SK-N-SH (cell line): ENCODE results near the gene CACNG5. TPM values are rescaled to one million over a fixed set of nuclear protein-coding genes. Genes with fewer than 3 reads are reported as not detected.
A peak's percentile ranks its signal among the peaks of the same experiment; 100 is the strongest.

ENCODE experiments used
- CTCF ChIA-PET: fragments of 300-600, 350-600 bp; formaldehyde crosslinking; extraction: SDS; loops from one replicate; lab custom pipeline; 2021; lab: Yijun Ruan, JAX
- POLR2A ChIA-PET: fragments of 350-600 bp; sonication (Branson Sonifier 250); formaldehyde crosslinking; extraction: SDS; loops from one replicate; lab custom pipeline; 2020; ENCODE audit warnings: antibody characterized with exemption, inconsistent platforms; lab: Yijun Ruan, JAX
- DNase-seq: peaks from one replicate; pipeline ENCODE4 v3.0.0; 2012
- H2AFZ ChIP-seq: fragments of 200-600 bp; sonication (generic); 2 replicates; pipeline ENCODE4 v1.8.1; 2016; ENCODE audit warnings: antibody characterized with exemption, mild to moderate bottlenecking, low read depth
- H3F3A ChIP-seq: fragments of 200-600 bp; sonication (generic); replicated peaks from 2 replicates; pipeline ENCODE3; 2016; ENCODE audit warnings: antibody characterized with exemption, mild to moderate bottlenecking; ENCODE audit not compliant: insufficient read depth
- H3K27ac ChIP-seq, 2 experiments: fragments of 200-500 bp in 1 of 2; fragments of 200-600 bp in 1 of 2; sonication (Bioruptor generic) in 1 of 2; sonication (generic), shearing (Covaris generic) in 1 of 2; 2 replicates each; pipeline versions ENCODE4 v1.5.1 to v1.6.1; 2014 to 2016; ENCODE audit warnings: low read depth in 2 of 2, inconsistent platforms in 1 of 2, low read length in 1 of 2, mild to moderate bottlenecking in 1 of 2, mixed read lengths in 1 of 2
- H3K27me3 ChIP-seq: fragments of 200-600 bp; sonication (generic), shearing (Covaris generic); 2 replicates; pipeline ENCODE4 v1.6.1; 2016; ENCODE audit warnings: mixed run types; ENCODE audit not compliant: insufficient read depth
- H3K36me3 ChIP-seq, 2 experiments: fragments of 200-500 bp in 1 of 2; fragments of 200-600 bp in 1 of 2; sonication (Bioruptor generic) in 1 of 2; sonication (generic) in 1 of 2; replicated peaks in 1 of 2; 2 replicates each; pipeline versions ENCODE3 to v1.5.1; 2014 to 2016; ENCODE audit warnings: low read length in 1 of 2, mild to moderate bottlenecking in 1 of 2; ENCODE audit not compliant: insufficient read depth in 2 of 2, control insufficient read depth in 1 of 2
- H3K4me1 ChIP-seq, 2 experiments: fragments of 200-500 bp in 1 of 2; fragments of 200-600 bp in 1 of 2; sonication (Bioruptor generic) in 1 of 2; sonication (generic), shearing (Covaris generic) in 1 of 2; 2 replicates each; pipeline versions ENCODE4 v1.5.1 to v1.6.1; 2014 to 2016; ENCODE audit warnings: low read depth in 1 of 2, low read length in 1 of 2, mixed run types in 1 of 2; ENCODE audit not compliant: insufficient read depth in 2 of 2, control insufficient read depth in 1 of 2
- H3K4me2 ChIP-seq: fragments of 200-600 bp; sonication (generic), shearing (Covaris generic); 2 replicates; pipeline ENCODE4 v1.6.1; 2017; ENCODE audit warnings: mixed run types
- H3K4me3 ChIP-seq, 2 experiments: fragments of 200-500 bp in 1 of 2; fragments of 200-600 bp in 1 of 2; sonication (Bioruptor generic) in 1 of 2; sonication (generic), shearing (Covaris generic) in 1 of 2; 2 replicates each; pipeline versions ENCODE4 v1.5.1 to v1.8.1; 2014 to 2016; ENCODE audit warnings: low read depth in 2 of 2, inconsistent platforms in 1 of 2, low read length in 1 of 2, mild to moderate bottlenecking in 1 of 2, mixed read lengths in 1 of 2, moderate library complexity in 1 of 2
- H3K79me2 ChIP-seq: fragments of 200-600 bp; sonication (generic); 2 replicates; pipeline ENCODE4 v1.8.1; 2017; ENCODE audit warnings: mild to moderate bottlenecking; ENCODE audit not compliant: insufficient read depth
- H3K9ac ChIP-seq: fragments of 200-600 bp; sonication (generic); 2 replicates; pipeline ENCODE4 v1.6.1; 2017; ENCODE audit warnings: mixed run types
- H3K9me2 ChIP-seq: fragments of 200-600 bp; sonication (generic); 2 replicates; pipeline ENCODE4 v1.6.1; 2017; ENCODE audit warnings: mixed run types
- H3K9me3 ChIP-seq: fragments of 200-600 bp; sonication (generic); 2 replicates; pipeline ENCODE4 v1.6.1; 2017; ENCODE audit warnings: mixed run types, mild to moderate bottlenecking, moderate library complexity
- H4K20me1 ChIP-seq: fragments of 200-600 bp; sonication (generic); 2 replicates; pipeline ENCODE4 v1.6.1; 2017; ENCODE audit warnings: mild to moderate bottlenecking, mixed run types; ENCODE audit not compliant: insufficient read depth
- GABPA ChIP-seq: IDR thresholded peaks from 2 replicates; pipeline ENCODE4 v1.4.0; 2012; ENCODE audit warnings: low read depth, mild to moderate bottlenecking
- JUND ChIP-seq: IDR thresholded peaks from 2 replicates; pipeline ENCODE4 v1.4.0; 2012
- POLR2AphosphoS5 ChIP-seq: IDR thresholded peaks from 2 replicates; pipeline ENCODE4 v1.6.1; 2012; ENCODE audit warnings: low read depth, low read length
- RCOR1 ChIP-seq: fragments of 150-350 bp; IDR thresholded peaks from 2 replicates; pipeline ENCODE4 v1.6.1; 2017; ENCODE audit warnings: antibody characterized with exemption, low read length
- SIN3A ChIP-seq: IDR thresholded peaks from 2 replicates; pipeline ENCODE4 v1.6.1; 2012; ENCODE audit warnings: low read depth, mild to moderate bottlenecking, low read length, moderate library complexity, borderline replicate concordance
- TCF12 ChIP-seq: IDR thresholded peaks from 2 replicates; pipeline ENCODE4 v1.4.0; 2012
- TEAD4 ChIP-seq: IDR thresholded peaks from 2 replicates; pipeline ENCODE4 v1.4.0; 2012; ENCODE audit warnings: mild to moderate bottlenecking, borderline replicate concordance; ENCODE audit not compliant: insufficient read depth
- YY1 ChIP-seq: IDR thresholded peaks from 2 replicates; pipeline ENCODE4 v1.4.0; 2012; ENCODE audit warnings: low read depth, mild to moderate bottlenecking
- WGBS: methylation state at CpG from one replicate; pipeline ENCODE4 v1.1.6; 2017; ENCODE audit warnings: low lambda C conversion rate; 5-methylcytosine and 5-hydroxymethylcytosine counted together
- polyA plus RNA-seq, 3 experiments: library from polyadenylated mRNA; depleted of rRNA; stranded (reverse); fragments of >200 nt; gene quantifications; 2 replicates each; pipeline ENCODE4 v1.2.3, GENCODE V29; 2012
- TF ChIP-seq, protein P1 (sequence below): IDR thresholded peaks from 2 replicates; pipeline ENCODE4 v1.4.0; 2012; ENCODE audit warnings: low read depth, borderline replicate concordance
- TF ChIP-seq, protein P2 (sequence below): fragments of 150-350 bp; IDR thresholded peaks from 2 replicates; pipeline ENCODE4 v1.6.1; 2016; ENCODE audit warnings: mild to moderate bottlenecking, low read depth, low read length
- TF ChIP-seq, protein P3 (sequence below): fragments of 200-600 bp; sonication (generic); IDR thresholded peaks from 2 replicates; pipeline ENCODE4 v1.6.1; 2017; ENCODE audit warnings: antibody characterized with exemption, mild to moderate bottlenecking, moderate library complexity
- TF ChIP-seq, protein P4 (sequence below): fragments of 150-350 bp; IDR thresholded peaks from 2 replicates; pipeline ENCODE4 v1.6.1; 2017; ENCODE audit warnings: antibody characterized with exemption, low read length, low read depth, borderline replicate concordance

Gene CACNG5
- polyA plus RNA-seq, 1 of the 3 experiments (the other 2 are of a cell fraction): 0.10 TPM

DNA sequence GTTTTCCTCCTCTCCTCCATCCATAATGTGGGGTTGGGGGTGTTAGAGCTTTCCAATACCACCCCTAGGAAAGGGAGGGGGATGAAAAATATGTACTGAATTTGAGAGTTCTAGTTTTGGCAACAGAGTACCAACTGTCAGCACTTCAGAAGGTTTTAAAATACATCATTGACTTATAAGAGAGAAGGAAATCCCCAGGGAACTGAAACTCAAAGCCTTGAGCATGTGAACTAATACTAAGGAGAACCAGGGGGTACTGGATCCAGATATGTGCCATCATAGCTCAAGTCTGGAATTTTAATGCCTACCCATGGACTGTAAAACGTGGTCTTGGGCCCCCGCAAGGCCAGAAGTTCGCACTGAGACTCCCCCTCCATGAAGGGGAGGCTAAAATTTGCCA is 15.8 kb downstream of the CACNG5 start:
- TF ChIP-seq TCF12 (no peak), GABPA (no peak), YY1 (no peak)
- TF ChIP-seq, protein P1, sequence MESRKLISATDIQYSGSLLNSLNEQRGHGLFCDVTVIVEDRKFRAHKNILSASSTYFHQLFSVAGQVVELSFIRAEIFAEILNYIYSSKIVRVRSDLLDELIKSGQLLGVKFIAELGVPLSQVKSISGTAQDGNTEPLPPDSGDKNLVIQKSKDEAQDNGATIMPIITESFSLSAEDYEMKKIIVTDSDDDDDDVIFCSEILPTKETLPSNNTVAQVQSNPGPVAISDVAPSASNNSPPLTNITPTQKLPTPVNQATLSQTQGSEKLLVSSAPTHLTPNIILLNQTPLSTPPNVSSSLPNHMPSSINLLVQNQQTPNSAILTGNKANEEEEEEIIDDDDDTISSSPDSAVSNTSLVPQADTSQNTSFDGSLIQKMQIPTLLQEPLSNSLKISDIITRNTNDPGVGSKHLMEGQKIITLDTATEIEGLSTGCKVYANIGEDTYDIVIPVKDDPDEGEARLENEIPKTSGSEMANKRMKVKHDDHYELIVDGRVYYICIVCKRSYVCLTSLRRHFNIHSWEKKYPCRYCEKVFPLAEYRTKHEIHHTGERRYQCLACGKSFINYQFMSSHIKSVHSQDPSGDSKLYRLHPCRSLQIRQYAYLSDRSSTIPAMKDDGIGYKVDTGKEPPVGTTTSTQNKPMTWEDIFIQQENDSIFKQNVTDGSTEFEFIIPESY: no peak
- TF ChIP-seq, protein P2, sequence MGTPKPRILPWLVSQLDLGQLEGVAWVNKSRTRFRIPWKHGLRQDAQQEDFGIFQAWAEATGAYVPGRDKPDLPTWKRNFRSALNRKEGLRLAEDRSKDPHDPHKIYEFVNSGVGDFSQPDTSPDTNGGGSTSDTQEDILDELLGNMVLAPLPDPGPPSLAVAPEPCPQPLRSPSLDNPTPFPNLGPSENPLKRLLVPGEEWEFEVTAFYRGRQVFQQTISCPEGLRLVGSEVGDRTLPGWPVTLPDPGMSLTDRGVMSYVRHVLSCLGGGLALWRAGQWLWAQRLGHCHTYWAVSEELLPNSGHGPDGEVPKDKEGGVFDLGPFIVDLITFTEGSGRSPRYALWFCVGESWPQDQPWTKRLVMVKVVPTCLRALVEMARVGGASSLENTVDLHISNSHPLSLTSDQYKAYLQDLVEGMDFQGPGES: no peak
- TF ChIP-seq, all 33 proteins: peak for 0
- POLR2A ChIA-PET: no interaction called here
- Histone ChIP-seq H3K9me2 (no peaks in the 10 kb centered on the region), H3K27ac (no peak overlapping the region), H3F3A (no peaks in the 10 kb centered on the region), H3K9me3 (no peaks in the 10 kb centered on the region; the same call in 1 of the 2 replicates), H4K20me1 (no peaks in the 10 kb centered on the region), H3K9ac (no peak overlapping the region), H2AFZ (no peak overlapping the region), H3K27me3 (peaks cover 4% of the 10 kb centered on the region; the same call in 1 of the 2 replicates), H3K4me2 (no peak overlapping the region), H3K4me3 (no peak overlapping the region), H3K4me1 (no peaks in the 10 kb centered on the region), H3K36me3 (no peaks in the 10 kb centered on the region), H3K79me2 (no peaks in the 10 kb centered on the region)
- DNase-seq: no peak
- 34% methylated on average over 3 of the region's 3 CpGs for WGBS
- CTCF ChIA-PET: interaction anchor here (0.7 to 1.2 kb wide), 4 partner anchors 10 to 589 kb away, joined by 3 to 5 read pairs (median 4); partner anchors contain the start of gene CACNG5

DNA sequence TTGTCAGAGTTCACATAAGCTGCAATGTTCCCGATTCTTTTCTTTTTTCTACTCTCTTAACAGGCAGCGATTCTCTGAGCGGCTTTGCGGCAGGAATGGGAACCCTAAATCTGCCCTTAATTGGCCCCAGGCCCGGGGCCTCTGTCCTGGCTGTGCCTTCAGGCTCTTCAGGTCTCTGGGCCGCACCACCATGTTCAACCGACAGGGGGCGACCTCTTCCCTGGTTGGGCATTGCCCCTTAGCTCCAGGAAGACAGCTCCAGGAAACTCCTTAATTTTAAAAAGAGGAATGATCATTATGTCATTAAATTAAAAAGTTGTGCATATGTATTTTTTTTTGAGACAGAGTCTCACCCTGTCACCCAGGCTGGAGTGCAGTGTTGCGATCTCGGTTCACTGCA is 20.3 kb downstream of the CACNG5 start:
- H3K27me3 ChIP-seq: peaks cover 12% of the 10 kb centered on the region
- CTCF ChIA-PET: interaction anchor here (0.6 to 1.2 kb wide), 2 partner anchors 11 to 87 kb away, joined by 3 read pairs; no protein-coding TSS in a partner anchor
- WGBS: 67% methylated on average over 10 of the region's 10 CpGs

More for the DNA sequence above, 20.3 kb downstream of the CACNG5 start:
- Histone ChIP-seq H3K27ac (no peak overlapping the region), H3K9me2 (no peaks in the 10 kb centered on the region), H3K79me2 (no peaks in the 10 kb centered on the region), H2AFZ (no peak overlapping the region), H3F3A (no peaks in the 10 kb centered on the region), H3K9ac (no peak overlapping the region), H3K9me3 (no peaks in the 10 kb centered on the region; the same call in 1 of the 2 replicates), H3K4me1 (no peaks in the 10 kb centered on the region), H4K20me1 (no peaks in the 10 kb centered on the region), H3K4me2 (no peak overlapping the region), H3K36me3 (no peaks in the 10 kb centered on the region), H3K4me3 (no peak overlapping the region)
- POLR2A ChIA-PET: no interaction called here
- TF ChIP-seq, protein P3, sequence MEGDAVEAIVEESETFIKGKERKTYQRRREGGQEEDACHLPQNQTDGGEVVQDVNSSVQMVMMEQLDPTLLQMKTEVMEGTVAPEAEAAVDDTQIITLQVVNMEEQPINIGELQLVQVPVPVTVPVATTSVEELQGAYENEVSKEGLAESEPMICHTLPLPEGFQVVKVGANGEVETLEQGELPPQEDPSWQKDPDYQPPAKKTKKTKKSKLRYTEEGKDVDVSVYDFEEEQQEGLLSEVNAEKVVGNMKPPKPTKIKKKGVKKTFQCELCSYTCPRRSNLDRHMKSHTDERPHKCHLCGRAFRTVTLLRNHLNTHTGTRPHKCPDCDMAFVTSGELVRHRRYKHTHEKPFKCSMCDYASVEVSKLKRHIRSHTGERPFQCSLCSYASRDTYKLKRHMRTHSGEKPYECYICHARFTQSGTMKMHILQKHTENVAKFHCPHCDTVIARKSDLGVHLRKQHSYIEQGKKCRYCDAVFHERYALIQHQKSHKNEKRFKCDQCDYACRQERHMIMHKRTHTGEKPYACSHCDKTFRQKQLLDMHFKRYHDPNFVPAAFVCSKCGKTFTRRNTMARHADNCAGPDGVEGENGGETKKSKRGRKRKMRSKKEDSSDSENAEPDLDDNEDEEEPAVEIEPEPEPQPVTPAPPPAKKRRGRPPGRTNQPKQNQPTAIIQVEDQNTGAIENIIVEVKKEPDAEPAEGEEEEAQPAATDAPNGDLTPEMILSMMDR: peak; percentile 40
- TF ChIP-seq GABPA (no peak), TEAD4 (no peak), SIN3A (no peak), JUND (no peak), RCOR1 (no peak), POLR2AphosphoS5 (no peak)
- TF ChIP-seq, protein P4, sequence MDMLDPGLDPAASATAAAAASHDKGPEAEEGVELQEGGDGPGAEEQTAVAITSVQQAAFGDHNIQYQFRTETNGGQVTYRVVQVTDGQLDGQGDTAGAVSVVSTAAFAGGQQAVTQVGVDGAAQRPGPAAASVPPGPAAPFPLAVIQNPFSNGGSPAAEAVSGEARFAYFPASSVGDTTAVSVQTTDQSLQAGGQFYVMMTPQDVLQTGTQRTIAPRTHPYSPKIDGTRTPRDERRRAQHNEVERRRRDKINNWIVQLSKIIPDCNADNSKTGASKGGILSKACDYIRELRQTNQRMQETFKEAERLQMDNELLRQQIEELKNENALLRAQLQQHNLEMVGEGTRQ: no peak
- no peak for DNase-seq
